Smooth muscle cell (in vitro differentiated cells): ENCODE results near the gene FER. TPM values are rescaled to one million over a fixed set of nuclear protein-coding genes. Genes with fewer than 3 reads are reported as not detected.

Source experiments
- DNase-seq: peaks from one replicate; lab custom pipeline; 2025; ENCODE audit not compliant: unreplicated experiment; lab: John Stamatoyannopoulos, UW
- H2AFZ ChIP-seq: fragments of 200-600 bp; sonication (generic); 2 replicates; pipeline ENCODE4 v1.6.0; 2016; ENCODE audit warnings: antibody characterized with exemption, low read depth, mild to moderate bottlenecking
- H3F3A ChIP-seq: fragments of 200-600 bp; sonication (generic); 2 replicates; pipeline ENCODE4 v1.6.0; 2017; ENCODE audit warnings: antibody characterized with exemption, low read depth
- H3K27ac ChIP-seq: fragments of 200-600 bp; sonication (generic); 2 replicates; pipeline ENCODE4 v1.5.1; 2016; ENCODE audit warnings: low read depth, mild to moderate bottlenecking
- H3K27me3 ChIP-seq: fragments of 200-600 bp; sonication (generic); 2 replicates; pipeline ENCODE4 v1.6.1; 2016; ENCODE audit warnings: low read depth, mild to moderate bottlenecking
- H3K36me3 ChIP-seq: fragments of 200-600 bp; sonication (generic); 2 replicates; pipeline ENCODE4 v1.5.1; 2016; ENCODE audit warnings: low read depth
- H3K4me1 ChIP-seq: fragments of 200-600 bp; sonication (generic); 2 replicates; pipeline ENCODE4 v1.5.1; 2016; ENCODE audit warnings: low read depth
- H3K4me2 ChIP-seq: fragments of 200-600 bp; sonication (generic); 2 replicates; pipeline ENCODE4 v1.6.0; 2016; ENCODE audit warnings: mild to moderate bottlenecking
- H3K4me3 ChIP-seq: fragments of 200-600 bp; sonication (generic); 2 replicates; pipeline ENCODE4 v1.5.1; 2016; ENCODE audit warnings: mild to moderate bottlenecking
- H3K79me2 ChIP-seq: fragments of 200-600 bp; sonication (generic); 2 replicates; pipeline ENCODE4 v1.6.0; 2016; ENCODE audit warnings: low read depth, mild to moderate bottlenecking
- H3K9ac ChIP-seq: fragments of 200-600 bp; sonication (generic); 2 replicates; pipeline ENCODE4 v1.6.0; 2016; ENCODE audit warnings: low read depth
- H3K9me3 ChIP-seq: fragments of 200-600 bp; sonication (generic); replicated peaks from 2 replicates; pipeline ENCODE4 v1.5.1; 2016; ENCODE audit warnings: low read depth
- H4K20me1 ChIP-seq: fragments of 200-600 bp; sonication (generic); 2 replicates; pipeline ENCODE4 v1.6.0; 2016; ENCODE audit warnings: low read depth
- CTCF ChIP-seq: fragments of 200-600 bp; sonication (generic); IDR thresholded peaks from 2 replicates; pipeline ENCODE4 v1.5.1; 2017; ENCODE audit warnings: borderline replicate concordance, mild to moderate bottlenecking, antibody characterized with exemption; ENCODE audit not compliant: insufficient read depth, poor library complexity, severe bottlenecking
- WGBS: methylation state at CpG from one replicate; pipeline ENCODE4 v1.1.7; 2016; ENCODE audit warnings: low lambda C conversion rate; 5-methylcytosine and 5-hydroxymethylcytosine counted together
- polyA plus RNA-seq: library from polyadenylated mRNA; unstranded; fragments of >200 nt; fragmentation: Nextera tagmentation; extraction: Ambion mirVana; gene quantifications from 2 replicates; pipeline ENCODE4 v1.2.1, GENCODE V29; 2016
- total RNA-seq: library from RNA; depleted of rRNA; stranded (reverse); fragments of >200 nt; gene quantifications from 2 replicates; pipeline ENCODE4 v1.2.3, GENCODE V29; 2014

Gene FER
- total and polyA plus RNA-seq, 2 experiments from 2014 or later = 15.6 to 16.4 TPM

GRCh38 chr5:108867656-108868055 lies 120.0 kb downstream of the FER start:
- no peaks in the 10 kb centered on the region for H3K9me3 ChIP-seq
- no peaks in the 10 kb centered on the region for H3K27me3 ChIP-seq
- peaks cover 12% of the 10 kb centered on the region for H3K36me3 ChIP-seq
- TF ChIP-seq CTCF = no peak
- DNase-seq = no peak
- no peak overlapping the region for H3K9ac ChIP-seq
- no peak overlapping the region for H3K27ac ChIP-seq
- over 99% methylated on average over 4 of the region's 4 CpGs for WGBS
- H3K79me2 ChIP-seq = no peaks in the 10 kb centered on the region
- H2AFZ ChIP-seq = no peak overlapping the region
- no peaks in the 10 kb centered on the region for H3K4me1 ChIP-seq
- no peaks in the 10 kb centered on the region for H4K20me1 ChIP-seq
- no peaks in the 10 kb centered on the region for H3F3A ChIP-seq
- H3K4me3 ChIP-seq = no peak overlapping the region
- H3K4me2 ChIP-seq = no peak overlapping the region

GRCh38 chr5:108869066-108869465 lies 121.4 kb downstream of the FER start:
- no peak for TF ChIP-seq CTCF
- no peaks in the 10 kb centered on the region for H3K27me3 ChIP-seq
- no peak overlapping the region for H3K4me3 ChIP-seq
- DNase-seq = no peak
- 86% methylated on average over 1 of the region's 1 CpG for WGBS
- H3K9me3 ChIP-seq = no peaks in the 10 kb centered on the region
- no peaks in the 10 kb centered on the region for H3K4me1 ChIP-seq
- H3F3A ChIP-seq = no peaks in the 10 kb centered on the region
- no peak overlapping the region for H3K9ac ChIP-seq
- H3K36me3 ChIP-seq = peaks cover 12% of the 10 kb centered on the region
- no peak overlapping the region for H3K27ac ChIP-seq
- H3K79me2 ChIP-seq = no peaks in the 10 kb centered on the region
- H2AFZ ChIP-seq = no peak overlapping the region
- H4K20me1 ChIP-seq = no peaks in the 10 kb centered on the region
- no peak overlapping the region for H3K4me2 ChIP-seq

GRCh38 chr5:108876451-108876850 lies 128.8 kb downstream of the FER start:
- Histone ChIP-seq H3K9ac (no peak overlapping the region), H3F3A (no peaks in the 10 kb centered on the region), H3K4me1 (no peaks in the 10 kb centered on the region), H3K79me2 (no peaks in the 10 kb centered on the region), H3K36me3 (no peaks in the 10 kb centered on the region), H3K9me3 (no peaks in the 10 kb centered on the region), H3K4me3 (no peak overlapping the region), H2AFZ (no peak overlapping the region), H3K27ac (no peak overlapping the region), H3K4me2 (no peak overlapping the region), H4K20me1 (no peaks in the 10 kb centered on the region), H3K27me3 (no peaks in the 10 kb centered on the region)
- DNase-seq = no peak
- no peak for TF ChIP-seq CTCF

- Histone ChIP-seq H3F3A (no peaks in the 10 kb centered on the region), H3K27me3 (no peaks in the 10 kb centered on the region), H3K27ac (no peak overlapping the region), H3K9ac (no peak overlapping the region), H3K9me3 (no peaks in the 10 kb centered on the region), H3K36me3 (no peaks in the 10 kb centered on the region), H2AFZ (no peak overlapping the region), H4K20me1 (no peaks in the 10 kb centered on the region), H3K4me3 (no peak overlapping the region), H3K79me2 (no peaks in the 10 kb centered on the region), H3K4me2 (no peak overlapping the region), H3K4me1 (no peaks in the 10 kb centered on the region)
- DNase-seq = no peak
- TF ChIP-seq CTCF = no peak
- 96% methylated on average over 2 of the region's 2 CpGs for WGBS
Observed at GRCh38 chr5:108878756-108879155, 131.1 kb downstream of the FER start.
